Stimulated activated CD4-positive, alpha-beta T cell treated with anti-CD3 and anti-CD28 coated beads, Interleukin-2, amount 100 ng/mL, for 4 hours (primary cell): ENCODE results near the gene MAVS.
A peak's percentile ranks its signal among the peaks of the same experiment; 100 is the strongest.
"Not testable (repeated sequence)": the region's sequence is repeated elsewhere in the genome, so short reads cannot be mapped to it uniquely, and the experiment has no call there.

Source experiments
- DNase-seq: peaks from one replicate; pipeline ENCODE4 v3.0.0-alpha.2; 2020; ENCODE audit warnings: low read depth

Gene MAVS

GRCh38 chr20:3888622-3889488 is 42.2 kb downstream of the MAVS start, which contains the start of gene PANK2:
TSS of gene PANK2 (plus strand) at chr20:3889387.
- peak; percentile 92 for DNase-seq

GRCh38 chr20:3889489-3890397 is 43.1 kb downstream of the MAVS start:
- no peak for DNase-seq

GRCh38 chr20:3890398-3890751 is 43.7 kb downstream of the MAVS start:
- no peak for DNase-seq

GRCh38 chr20:3890999-3891929 is 44.6 kb downstream of the MAVS start:
- DNase-seq = no peak

GRCh38 chr20:3894796-3895195 is 48.2 kb downstream of the MAVS start:
- no peak for DNase-seq

GRCh38 chr20:3896302-3896701 is 49.7 kb downstream of the MAVS start:
- DNase-seq = no peak

- DNase-seq = no peak
Observed at GRCh38 chr20:3896853-3897583, 50.4 kb downstream of the MAVS start.

GRCh38 chr20:3898181-3898580 is 51.5 kb downstream of the MAVS start:
- DNase-seq = not testable (repeated sequence)

GRCh38 chr20:3898639-3899038 is 52.0 kb downstream of the MAVS start:
- DNase-seq = no peak

GRCh38 chr20:3900187-3900604 is 53.6 kb downstream of the MAVS start:
- no peak for DNase-seq

- DNase-seq = no peak
Observed at GRCh38 chr20:3901028-3901705, 54.5 kb downstream of the MAVS start.

GRCh38 chr20:3901706-3902440 is 55.2 kb downstream of the MAVS start:
- DNase-seq = no peak

- DNase-seq = no peak
Observed at GRCh38 chr20:3902446-3902845, 55.8 kb downstream of the MAVS start.

GRCh38 chr20:3904224-3904623 is 57.6 kb downstream of the MAVS start:
- DNase-seq = no peak

- DNase-seq = no peak
Observed at GRCh38 chr20:3904857-3905256, 58.2 kb downstream of the MAVS start.

- DNase-seq = not testable (repeated sequence)
Observed at GRCh38 chr20:3906744-3907721, 60.4 kb downstream of the MAVS start.

- DNase-seq = no peak
Observed at GRCh38 chr20:3908667-3909066, 62.0 kb downstream of the MAVS start.

- no peak for DNase-seq
Observed at GRCh38 chr20:3909952-3910366, 63.3 kb downstream of the MAVS start.

- no peak for DNase-seq
Observed at GRCh38 chr20:3910853-3911252, 64.2 kb downstream of the MAVS start.
